Right atrium auricular region (tissue), 2 donors: ENCODE results near the gene ITM2B. TPM values are rescaled to one million over a fixed set of nuclear protein-coding genes. Genes with fewer than 3 reads are reported as not detected.

Source experiments
- DNase-seq: peaks from one replicate; pipeline ENCODE4 v3.0.0-alpha.2; 2019; ENCODE audit warnings: low spot score
- H3K27ac ChIP-seq, 2 donors: fragments of 200-600 bp; sonication (generic); 1 replicate in 1 of 2; 2 replicates in 1 of 2; pipeline ENCODE4 v1.5.1; 2016 to 2019
- H3K27me3 ChIP-seq, 2 donors: fragments of 200-600 bp; sonication (generic); one replicate each; pipeline versions ENCODE4 v1.5.1 to v1.6.0; 2017 to 2019
- H3K36me3 ChIP-seq: fragments of 200-600 bp; sonication (generic); one replicate; pipeline ENCODE4 v1.5.1; 2016
- H3K4me1 ChIP-seq, 2 donors: fragments of 200-600 bp; sonication (generic); one replicate each; pipeline versions ENCODE4 v1.5.1 to v1.6.0; 2017 to 2019
- H3K4me3 ChIP-seq, 2 donors: fragments of 200-600 bp; sonication (generic); 1 replicate in 1 of 2; 2 replicates in 1 of 2; pipeline ENCODE4 v1.5.1; 2017 to 2019; ENCODE audit warnings: mild to moderate bottlenecking in 1 of 2, moderate library complexity in 1 of 2
- H3K9me3 ChIP-seq, 2 donors: fragments of 200-600 bp; sonication (generic); one replicate each; pipeline ENCODE4 v1.5.1; 2019
- total RNA-seq, 2 donors: library from RNA; depleted of rRNA; stranded (reverse); fragments of >200 nt; gene quantifications; one replicate each; pipeline ENCODE4 v1.1.0, GENCODE V29; 2016
- TF ChIP-seq, protein P1 (sequence below), 2 donors: fragments of 200-600 bp; sonication (generic); IDR thresholded peaks; one replicate each; pipeline ENCODE4 v1.5.1; 2019; ENCODE audit warnings: antibody characterized with exemption in 2 of 2

Gene ITM2B
- total RNA-seq, 2 donors from 2014 or later, result 495 to 570 TPM

DNA sequence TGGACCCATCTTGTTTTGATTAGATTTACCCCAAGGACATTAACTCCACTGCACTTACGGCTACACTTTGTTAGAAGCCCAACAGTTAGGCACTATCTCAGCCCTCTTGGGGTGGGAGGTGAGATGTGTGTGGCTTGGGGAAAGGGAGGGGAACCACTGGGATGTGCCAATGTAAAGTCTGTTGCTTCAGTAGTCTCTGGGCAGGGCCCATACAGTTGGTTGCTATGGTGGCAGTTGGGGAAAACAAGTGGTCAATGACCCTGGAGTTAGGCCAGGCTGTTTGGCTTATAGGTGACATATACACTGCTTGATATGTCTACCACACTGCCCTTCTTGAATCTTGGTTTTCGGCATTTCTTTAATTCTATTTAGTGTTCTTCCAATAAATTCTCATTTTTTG is 61.6 kb downstream of the ITM2B start:
- no peaks in the 10 kb centered on the region for H3K4me1 ChIP-seq
- no peak for DNase-seq
- no peak overlapping the region for H3K4me3 ChIP-seq
- no peaks in the 10 kb centered on the region for H3K9me3 ChIP-seq
- H3K27me3 ChIP-seq, result no peaks in the 10 kb centered on the region
- TF ChIP-seq, protein P1, sequence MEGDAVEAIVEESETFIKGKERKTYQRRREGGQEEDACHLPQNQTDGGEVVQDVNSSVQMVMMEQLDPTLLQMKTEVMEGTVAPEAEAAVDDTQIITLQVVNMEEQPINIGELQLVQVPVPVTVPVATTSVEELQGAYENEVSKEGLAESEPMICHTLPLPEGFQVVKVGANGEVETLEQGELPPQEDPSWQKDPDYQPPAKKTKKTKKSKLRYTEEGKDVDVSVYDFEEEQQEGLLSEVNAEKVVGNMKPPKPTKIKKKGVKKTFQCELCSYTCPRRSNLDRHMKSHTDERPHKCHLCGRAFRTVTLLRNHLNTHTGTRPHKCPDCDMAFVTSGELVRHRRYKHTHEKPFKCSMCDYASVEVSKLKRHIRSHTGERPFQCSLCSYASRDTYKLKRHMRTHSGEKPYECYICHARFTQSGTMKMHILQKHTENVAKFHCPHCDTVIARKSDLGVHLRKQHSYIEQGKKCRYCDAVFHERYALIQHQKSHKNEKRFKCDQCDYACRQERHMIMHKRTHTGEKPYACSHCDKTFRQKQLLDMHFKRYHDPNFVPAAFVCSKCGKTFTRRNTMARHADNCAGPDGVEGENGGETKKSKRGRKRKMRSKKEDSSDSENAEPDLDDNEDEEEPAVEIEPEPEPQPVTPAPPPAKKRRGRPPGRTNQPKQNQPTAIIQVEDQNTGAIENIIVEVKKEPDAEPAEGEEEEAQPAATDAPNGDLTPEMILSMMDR (IDR thresholded peaks at IDR 0.05), result no peak
- H3K36me3 ChIP-seq, result no peaks in the 10 kb centered on the region
- H3K27ac ChIP-seq, result no peak overlapping the region

DNA sequence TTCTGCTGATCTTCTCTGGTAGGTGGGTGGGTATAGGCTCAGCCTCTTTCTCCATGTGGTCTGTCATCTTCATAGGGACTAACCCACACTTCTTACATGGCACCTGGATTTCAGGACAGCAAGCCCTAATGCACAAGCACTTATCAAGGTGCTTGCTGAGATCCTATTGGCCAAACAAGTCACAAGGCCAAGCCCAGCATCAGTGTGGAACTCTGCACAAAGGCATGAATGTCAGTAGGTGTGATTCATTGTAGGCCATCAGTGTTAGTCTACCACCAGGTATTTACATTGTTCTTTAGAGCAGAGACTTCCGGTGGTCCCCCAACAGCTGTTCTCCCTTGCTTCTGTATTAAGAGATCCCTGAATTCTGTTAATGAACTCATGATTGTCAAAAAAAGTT is 62.3 kb downstream of the ITM2B start:
- no peak overlapping the region for H3K4me3 ChIP-seq
- no peak overlapping the region for H3K27ac ChIP-seq
- H3K27me3 ChIP-seq, result no peaks in the 10 kb centered on the region
- TF ChIP-seq, protein P1 (IDR thresholded peaks at IDR 0.05), result no peak
- DNase-seq, result no peak
- H3K36me3 ChIP-seq, result no peaks in the 10 kb centered on the region
- no peaks in the 10 kb centered on the region for H3K9me3 ChIP-seq
- H3K4me1 ChIP-seq, result no peaks in the 10 kb centered on the region

DNA sequence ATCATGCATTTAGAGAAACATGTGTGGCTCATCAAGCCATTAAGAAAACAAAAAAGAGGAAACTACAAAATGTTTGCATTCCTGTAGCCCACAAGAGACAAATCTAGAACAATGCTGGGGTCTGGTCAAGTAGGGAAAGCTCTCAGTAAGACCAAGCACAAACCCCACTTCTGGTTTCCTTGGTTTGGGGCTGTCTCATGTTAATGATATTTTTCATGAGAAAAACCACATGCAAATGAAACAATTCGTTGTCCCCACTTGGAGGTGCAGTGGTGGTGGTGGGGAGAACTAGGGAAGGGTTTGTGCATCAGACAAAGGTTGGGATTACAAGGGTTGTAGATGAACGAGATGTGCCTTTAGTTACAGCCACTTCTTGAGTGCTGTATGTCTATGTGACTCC is 63.5 kb downstream of the ITM2B start:
- TF ChIP-seq, protein P1 (IDR thresholded peaks at IDR 0.05), result no peak
- no peaks in the 10 kb centered on the region for H3K36me3 ChIP-seq

DNA sequence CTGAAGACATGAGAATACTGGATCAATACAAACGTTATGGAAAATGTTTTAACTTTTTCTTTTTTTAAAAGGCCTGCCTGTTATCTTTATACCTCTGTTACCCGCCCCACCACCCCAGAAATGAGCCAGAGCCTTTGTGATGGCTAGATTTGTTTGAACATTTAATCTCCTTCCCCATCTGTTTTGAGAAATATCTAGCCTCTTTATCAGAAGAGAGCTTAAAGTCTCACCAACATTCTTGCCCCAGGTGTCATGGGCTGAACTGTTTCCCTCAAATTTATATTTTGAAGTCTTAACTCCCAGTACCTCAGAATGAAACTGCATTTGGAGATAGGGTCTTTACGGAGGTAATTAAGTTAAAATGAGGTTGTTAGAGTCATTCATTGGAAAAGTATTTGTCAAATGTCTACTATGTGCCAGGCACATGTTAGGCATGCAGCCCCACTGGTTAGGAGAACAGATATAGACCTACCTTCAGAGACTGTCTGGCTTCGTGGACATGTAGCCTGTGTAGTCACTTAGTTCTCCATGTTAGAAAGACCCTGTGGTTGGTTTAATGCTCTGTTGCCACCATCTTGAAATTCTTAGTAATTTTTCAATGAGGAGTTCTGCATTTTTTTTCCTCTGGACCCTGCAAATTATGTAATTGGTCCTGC is 64.3 kb downstream of the ITM2B start:
- H3K4me3 ChIP-seq, result no peak overlapping the region
- H3K27me3 ChIP-seq, result no peaks in the 10 kb centered on the region
- TF ChIP-seq, protein P1 (IDR thresholded peaks at IDR 0.05), result no peak
- no peak for DNase-seq
- H3K27ac ChIP-seq, result no peak overlapping the region
- no peaks in the 10 kb centered on the region for H3K36me3 ChIP-seq
- no peaks in the 10 kb centered on the region for H3K4me1 ChIP-seq
- no peaks in the 10 kb centered on the region for H3K9me3 ChIP-seq

More for the DNA sequence above, 63.5 kb downstream of the ITM2B start:
- no peaks in the 10 kb centered on the region for H3K9me3 ChIP-seq
- no peaks in the 10 kb centered on the region for H3K27me3 ChIP-seq
- no peak overlapping the region for H3K4me3 ChIP-seq
- H3K4me1 ChIP-seq, result no peaks in the 10 kb centered on the region
- no peak overlapping the region for H3K27ac ChIP-seq
- DNase-seq, result no peak

DNA sequence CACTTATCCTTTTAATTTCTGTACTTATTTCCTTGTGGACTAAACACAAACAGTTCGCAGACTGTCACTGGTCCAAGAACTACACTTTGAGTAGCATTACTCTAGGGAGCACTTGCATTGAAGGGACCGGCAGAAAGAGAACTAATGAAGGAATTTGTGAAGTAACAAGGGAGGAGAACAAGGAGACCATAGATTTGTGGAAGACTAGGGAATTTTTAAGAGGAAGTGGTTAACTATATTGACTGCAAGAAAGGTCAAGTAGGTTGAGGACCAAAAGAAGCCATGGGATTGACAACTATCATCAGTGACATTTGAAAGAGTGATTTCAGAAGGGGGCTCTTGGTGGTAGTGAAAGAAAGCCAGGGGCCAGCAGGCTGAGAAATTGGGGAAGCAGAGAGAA is 66.6 kb downstream of the ITM2B start:
- H3K27ac ChIP-seq, result no peak overlapping the region
- DNase-seq, result no peak
- peaks cover 0 to 7% of the 10 kb centered on the region in 2 donors for H3K4me1 ChIP-seq
- no peaks in the 10 kb centered on the region for H3K9me3 ChIP-seq
- no peak overlapping the region for H3K4me3 ChIP-seq
- H3K27me3 ChIP-seq, result no peaks in the 10 kb centered on the region
- TF ChIP-seq, protein P1 (IDR thresholded peaks at IDR 0.05), result no peak
- no peaks in the 10 kb centered on the region for H3K36me3 ChIP-seq

DNA sequence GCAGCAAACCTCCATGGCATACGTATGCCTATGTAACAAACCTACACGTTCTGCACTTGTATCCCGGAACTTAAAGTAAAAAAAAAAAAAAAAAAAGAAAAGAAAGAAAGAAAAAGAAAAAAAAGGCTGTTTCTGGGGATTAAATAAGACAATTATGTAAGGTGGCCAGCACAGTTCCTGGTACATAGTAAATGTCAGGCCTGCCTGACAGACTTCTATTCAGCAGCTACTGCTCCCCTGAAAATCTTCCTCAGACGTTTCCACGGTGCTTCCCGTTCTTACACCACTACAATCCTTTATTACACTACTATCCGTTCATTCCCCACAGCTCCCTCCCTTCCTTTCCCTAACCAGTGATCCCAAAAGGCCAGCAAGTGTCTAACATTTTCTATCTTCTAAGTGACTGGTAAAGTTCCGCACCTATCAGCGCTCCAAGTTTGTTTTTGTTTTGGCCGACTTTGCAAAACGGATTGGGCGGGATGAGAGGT is 69.9 kb downstream of the ITM2B start:
- no peaks in the 10 kb centered on the region for H3K9me3 ChIP-seq
- H3K27ac ChIP-seq, result peak overlapping the region; percentile 99 to 100
- H3K36me3 ChIP-seq, result peaks cover 3% of the 10 kb centered on the region
- peak overlapping the region; percentile 91 to 98 for H3K4me3 ChIP-seq
- TF ChIP-seq, protein P1 (IDR thresholded peaks at IDR 0.05), result no peak
- no peaks in the 10 kb centered on the region for H3K27me3 ChIP-seq
- H3K4me1 ChIP-seq, result peaks cover 0 to 30% of the 10 kb centered on the region in 2 donors
- no peak for DNase-seq
